ENCODE data around the gene KRT76.

Gene KRT76

GRCh38 chr12:52776913-52777395, at the start of gene KRT76:
Gene KRT76, minus strand, starts transcription at chr12:52777345. Its CDS starts 54 bp downstream, at chr12:52777291.
- DNase-seq (ENCODE audit: low read depth in 2 of 2) = no peak

- DNase-seq (ENCODE audit: low read depth in 2 of 2) = no peak
These were observed 48.8 kb upstream of the KRT76 start for GRCh38 chr12:52825961-52826360.

GRCh38 chr12:52824741-52825410, 47.7 kb upstream of the KRT76 start:
- no peak for DNase-seq (ENCODE audit: low read depth in 2 of 2)

- DNase-seq (ENCODE audit: low read depth in 2 of 2) = no peak
These were observed 46.8 kb upstream of the KRT76 start for GRCh38 chr12:52823761-52824450.

GRCh38 chr12:52822771-52823510, 45.8 kb upstream of the KRT76 start:
- DNase-seq (ENCODE audit: low read depth in 2 of 2) = no peak

- no peak for DNase-seq (ENCODE audit: low read depth in 2 of 2)
These were observed 44.9 kb upstream of the KRT76 start for GRCh38 chr12:52821826-52822660.

- DNase-seq (ENCODE audit: low read depth in 2 of 2) = no peak
These were observed 44.1 kb upstream of the KRT76 start for GRCh38 chr12:52821071-52821730.

GRCh38 chr12:52820521-52820920, 43.4 kb upstream of the KRT76 start:
- DNase-seq (ENCODE audit: low read depth in 2 of 2) = no peak

- DNase-seq (ENCODE audit: low read depth in 2 of 2) = no peak
These were observed 42.8 kb upstream of the KRT76 start for GRCh38 chr12:52819731-52820510.

GRCh38 chr12:52818887-52819420, 41.8 kb upstream of the KRT76 start:
- DNase-seq (ENCODE audit: low read depth in 2 of 2) = no peak

- DNase-seq (ENCODE audit: low read depth in 2 of 2) = no peak
These were observed 41.2 kb upstream of the KRT76 start for GRCh38 chr12:52818388-52818787.

GRCh38 chr12:52817699-52818238, 40.6 kb upstream of the KRT76 start:
- DNase-seq (ENCODE audit: low read depth in 2 of 2) = no peak

GRCh38 chr12:52817003-52817698, 40.0 kb upstream of the KRT76 start:
- no peak for DNase-seq (ENCODE audit: low read depth in 2 of 2)

- no peak for DNase-seq (ENCODE audit: low read depth in 2 of 2)
These were observed 38.8 kb upstream of the KRT76 start for GRCh38 chr12:52815676-52816588.

GRCh38 chr12:52815161-52815560, 38.0 kb upstream of the KRT76 start:
- no peak for DNase-seq (ENCODE audit: low read depth in 2 of 2)

GRCh38 chr12:52814710-52815155, 37.6 kb upstream of the KRT76 start:
- DNase-seq (ENCODE audit: low read depth in 2 of 2) = no peak

- DNase-seq (ENCODE audit: low read depth in 2 of 2) = no peak
These were observed 37.0 kb upstream of the KRT76 start, which contains the start of gene KRT4 for GRCh38 chr12:52813885-52814709. Gene KRT4, minus strand, starts transcription at chr12:52814116. Its CDS starts 58 bp downstream, at chr12:52814058.

Data from stimulated activated CD8-positive, alpha-beta memory T cell treated with anti-CD3 and anti-CD28 coated beads, Interleukin-7, amount 100 ng/mL, for 1 hour (primary cell).